K562 (cell line): ENCODE results near the gene RBMS3. TPM values are rescaled to one million over a fixed set of nuclear protein-coding genes. Genes with fewer than 3 reads are reported as not detected.

Experiments
- ATAC-seq: fragments of 200-7000 bp; cut with Tn5 transposase; 3 replicates; pipeline ENCODE4 v1.9.1; 2020; ENCODE audit warnings: moderate library complexity
- BruUV-seq: library from RNA; stranded (reverse); fragments of 400-500 nt; replicated peaks from 2 replicates; lab custom pipeline; 2021; lab: Mats Ljungman, UMichigan
- CTCF ChIA-PET: fragments of 300-600 bp; formaldehyde crosslinking; extraction: SDS; loops from one replicate; lab custom pipeline; 2021; ENCODE audit warnings: low intra/inter-chr PET ratio; lab: Yijun Ruan, JAX
- POLR2A ChIA-PET: fragments of 300-600, 350-650 bp; sonication (Branson Sonifier 250); formaldehyde crosslinking; extraction: SDS; loops from one replicate; lab custom pipeline; 2021; ENCODE audit warnings: antibody characterized with exemption, inconsistent platforms; lab: Yijun Ruan, JAX
- DNase-seq, 4 experiments: peaks; one replicate each; pipeline versions ENCODE4 v3.0.0 to v3.0.0-alpha.2; 2011 to 2018; ENCODE audit warnings: low spot score in 3 of 4, mixed read lengths in 3 of 4; ENCODE audit errors: extremely low read depth in 1 of 4
- FAIRE-seq: peaks from 2 replicates; lab custom pipeline; 2011; peaks lifted over from hg19 to GRCh38; lab: Jason Lieb, UNC
- H2AFZ ChIP-seq: 2 replicates; pipeline ENCODE4 v1.6.0; 2011; ENCODE audit warnings: low read depth, low read length, control low read depth, inconsistent platforms
- H3K27ac ChIP-seq: fragments of 200-600 bp; 3 replicates; pipeline ENCODE4 v1.8.0; 2011; ENCODE audit warnings: low read depth, mild to moderate bottlenecking, control low read depth, inconsistent platforms, low read length, moderate library complexity, mixed read lengths; ENCODE audit errors: extremely low read depth
- H3K27me3 ChIP-seq, 2 experiments: fragments of 300-600 bp in 1 of 2; 2 replicates in 1 of 2; 3 replicates in 1 of 2; pipeline versions ENCODE4 v1.6.0 to v1.8.0; 2011; ENCODE audit warnings: inconsistent platforms in 2 of 2, low read length in 2 of 2, mild to moderate bottlenecking in 1 of 2, mixed read lengths in 1 of 2, moderate library complexity in 1 of 2; ENCODE audit not compliant: control insufficient read depth in 2 of 2, insufficient read depth in 2 of 2
- H3K36me3 ChIP-seq: fragments of 300-600 bp; 3 replicates; pipeline ENCODE4 v1.8.0; 2011; ENCODE audit warnings: mild to moderate bottlenecking, low read length, inconsistent platforms; ENCODE audit not compliant: control insufficient read depth, insufficient read depth
- H3K4me1 ChIP-seq, 2 experiments: fragments of 200-600 bp in 1 of 2; replicated peaks in 1 of 2; 2 replicates in 1 of 2; 3 replicates in 1 of 2; pipeline versions ENCODE4 v1.5.1 to v1.8.0; 2011; ENCODE audit warnings: inconsistent platforms in 2 of 2, low read length in 2 of 2, mild to moderate bottlenecking in 1 of 2, mixed read lengths in 1 of 2, moderate library complexity in 1 of 2; ENCODE audit not compliant: control insufficient read depth in 2 of 2, insufficient read depth in 2 of 2
- H3K4me2 ChIP-seq: 2 replicates; pipeline ENCODE4 v1.6.1; 2011; ENCODE audit warnings: low read length, control low read depth, inconsistent platforms, mixed read lengths; ENCODE audit not compliant: insufficient read depth
- H3K4me3 ChIP-seq: fragments of 200-600 bp; sonication (generic), shearing (Covaris generic); 2 replicates; pipeline ENCODE4 v1.5.1; 2016; ENCODE audit warnings: control low read depth, inconsistent platforms
- H3K79me2 ChIP-seq: fragments of 200-600 bp; 3 replicates; pipeline ENCODE4 v1.8.0; 2011; ENCODE audit warnings: low read length, inconsistent platforms; ENCODE audit not compliant: control insufficient read depth, insufficient read depth
- H3K9ac ChIP-seq, 2 experiments: 2 replicates each; pipeline versions ENCODE4 v1.6.0 to v1.6.1; 2011; ENCODE audit warnings: low read depth in 2 of 2, low read length in 2 of 2, control low read depth in 1 of 2, inconsistent platforms in 1 of 2, mild to moderate bottlenecking in 1 of 2, mixed read lengths in 1 of 2; ENCODE audit not compliant: insufficient read depth in 1 of 2
- H3K9me1 ChIP-seq: one replicate; pipeline ENCODE4 v1.6.0; 2011; ENCODE audit warnings: inconsistent platforms, mild to moderate bottlenecking, low read length, moderate library complexity; ENCODE audit not compliant: control insufficient read depth, insufficient read depth
- H3K9me3 ChIP-seq: replicated peaks from 2 replicates; pipeline ENCODE4 v1.5.1; 2011; ENCODE audit warnings: low read depth, low read length, inconsistent platforms; ENCODE audit not compliant: control insufficient read depth, insufficient read depth
- H4K20me1 ChIP-seq: replicated peaks from 2 replicates; pipeline ENCODE4 v1.6.1; 2011; ENCODE audit warnings: low read length, inconsistent platforms, mixed read lengths; ENCODE audit not compliant: control insufficient read depth, insufficient read depth
- GTF3C2 ChIP-seq: IDR thresholded peaks from 3 replicates; pipeline ENCODE4 v1.6.1; 2011; ENCODE audit warnings: borderline replicate concordance, mild to moderate bottlenecking, moderate library complexity; ENCODE audit not compliant: insufficient read length; ENCODE audit errors: extremely low read depth
- LCOR ChIP-seq: sonication (generic); formaldehyde crosslinking; IDR thresholded peaks from 2 replicates; pipeline ENCODE4 v1.8.0; 2022; ENCODE audit warnings: mild to moderate bottlenecking, missing genetic modification reagents
- NFIC ChIP-seq: fragments of 450-650 bp; IDR thresholded peaks from 2 replicates; pipeline ENCODE4 v1.6.1; 2017; ENCODE audit warnings: mild to moderate bottlenecking, inconsistent platforms
- ZNF407 ChIP-seq: fragments of 450-650 bp; IDR thresholded peaks from 2 replicates; pipeline ENCODE4 v1.6.1; 2016; ENCODE audit warnings: low read depth
- whole genome bisulfite sequencing: fragments of 100-300 bp; shearing (Covaris generic); methylation state at CpG from one replicate; pipeline ENCODE4 v1.1.6; 2016; ENCODE audit warnings: low coverage, mixed read lengths; ENCODE audit not compliant: insufficient coverage; ENCODE audit errors: missing lambda C conversion rate; 5-methylcytosine and 5-hydroxymethylcytosine counted together
- in situ Hi-C: fragments of 300-500 bp; cut with MboI; formaldehyde crosslinking; loops from 4 replicates; pipeline ENCODE4 v1.15.0; 2018; ENCODE audit warnings: inconsistent platforms, mixed read lengths
- intact Hi-C: fragments of 100-400 bp; cut with micrococcal nuclease; formaldehyde crosslinking; loops from 2 replicates; pipeline ENCODE4 v1.14.2; 2022
- polyA plus RNA-seq, 8 experiments: library from polyadenylated mRNA; depleted of rRNA in 4 of 8; stranded (reverse) in 5 of 8; unstranded in 3 of 8; fragments of >200 nt; fragmentation: Nextera tagmentation in 2 of 8; fragmentation: Illumina TruSeq in 1 of 8; extraction: Ambion mirVana in 2 of 8; extraction: Trizol in 1 of 8; gene quantifications; 2 replicates each; pipeline versions ENCODE4 v1.2.1 to v1.2.3, GENCODE V29; 2011 to 2014; ENCODE audit warnings: inconsistent platforms in 1 of 8, missing spikeins in 1 of 8
- total RNA-seq, 7 experiments: library from RNA; depleted of rRNA in 6 of 7; stranded (reverse); fragments of >200 nt in 6 of 7; fragmentation: Illumina TruSeq in 2 of 7; extraction: Trizol in 2 of 7; gene quantifications; 2 replicates each; pipeline versions ENCODE4 v1.2.1 to v1.2.3, GENCODE V29; 2011 to 2021; ENCODE audit warnings: low replicate concordance in 1 of 7
- TF ChIP-seq, protein P1 (sequence below): sonication (generic); formaldehyde crosslinking; IDR thresholded peaks from 2 replicates; pipeline ENCODE4 v1.8.0; 2023; ENCODE audit warnings: mild to moderate bottlenecking, missing genetic modification reagents

Gene RBMS3
- total and polyA plus RNA-seq, 9 of the 15 experiments (the other 6 are each of a cell fraction or from before 2014, with no cell fraction given): 0.20 TPM; not detected in 8

DNA sequence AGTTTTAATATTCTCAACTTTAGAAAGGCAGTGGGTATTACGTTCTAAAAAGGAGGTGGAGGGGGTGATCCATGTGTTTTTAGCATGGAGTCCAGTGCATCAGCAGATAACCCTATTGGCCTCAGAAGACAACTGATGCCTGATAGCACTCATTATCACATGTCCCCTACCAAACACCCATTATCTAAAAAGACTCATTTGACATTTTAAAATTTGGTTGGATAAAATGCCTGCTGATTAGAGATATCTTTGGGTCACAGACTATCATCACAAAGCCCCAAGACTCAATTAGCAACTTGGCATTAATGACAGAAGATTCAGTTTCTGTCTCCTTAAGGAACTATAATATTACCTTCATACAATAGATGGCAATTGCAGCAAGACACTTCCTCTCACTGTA lies 589.3 kb downstream of the RBMS3 start:
- no peaks in the 10 kb centered on the region for H3K27me3 ChIP-seq
- H4K20me1 ChIP-seq: no peaks in the 10 kb centered on the region
- no peaks in the 10 kb centered on the region for H3K79me2 ChIP-seq
- no peak overlapping the region for H3K27ac ChIP-seq
- in situ Hi-C loops (no loop called here), intact Hi-C loops (no loop called here)
- FAIRE-seq: no peak
- no peaks in the 10 kb centered on the region; the same call in 1 of the 2 replicates for H3K9me3 ChIP-seq
- no peak for TF ChIP-seq NFIC
- TF ChIP-seq, protein P1, sequence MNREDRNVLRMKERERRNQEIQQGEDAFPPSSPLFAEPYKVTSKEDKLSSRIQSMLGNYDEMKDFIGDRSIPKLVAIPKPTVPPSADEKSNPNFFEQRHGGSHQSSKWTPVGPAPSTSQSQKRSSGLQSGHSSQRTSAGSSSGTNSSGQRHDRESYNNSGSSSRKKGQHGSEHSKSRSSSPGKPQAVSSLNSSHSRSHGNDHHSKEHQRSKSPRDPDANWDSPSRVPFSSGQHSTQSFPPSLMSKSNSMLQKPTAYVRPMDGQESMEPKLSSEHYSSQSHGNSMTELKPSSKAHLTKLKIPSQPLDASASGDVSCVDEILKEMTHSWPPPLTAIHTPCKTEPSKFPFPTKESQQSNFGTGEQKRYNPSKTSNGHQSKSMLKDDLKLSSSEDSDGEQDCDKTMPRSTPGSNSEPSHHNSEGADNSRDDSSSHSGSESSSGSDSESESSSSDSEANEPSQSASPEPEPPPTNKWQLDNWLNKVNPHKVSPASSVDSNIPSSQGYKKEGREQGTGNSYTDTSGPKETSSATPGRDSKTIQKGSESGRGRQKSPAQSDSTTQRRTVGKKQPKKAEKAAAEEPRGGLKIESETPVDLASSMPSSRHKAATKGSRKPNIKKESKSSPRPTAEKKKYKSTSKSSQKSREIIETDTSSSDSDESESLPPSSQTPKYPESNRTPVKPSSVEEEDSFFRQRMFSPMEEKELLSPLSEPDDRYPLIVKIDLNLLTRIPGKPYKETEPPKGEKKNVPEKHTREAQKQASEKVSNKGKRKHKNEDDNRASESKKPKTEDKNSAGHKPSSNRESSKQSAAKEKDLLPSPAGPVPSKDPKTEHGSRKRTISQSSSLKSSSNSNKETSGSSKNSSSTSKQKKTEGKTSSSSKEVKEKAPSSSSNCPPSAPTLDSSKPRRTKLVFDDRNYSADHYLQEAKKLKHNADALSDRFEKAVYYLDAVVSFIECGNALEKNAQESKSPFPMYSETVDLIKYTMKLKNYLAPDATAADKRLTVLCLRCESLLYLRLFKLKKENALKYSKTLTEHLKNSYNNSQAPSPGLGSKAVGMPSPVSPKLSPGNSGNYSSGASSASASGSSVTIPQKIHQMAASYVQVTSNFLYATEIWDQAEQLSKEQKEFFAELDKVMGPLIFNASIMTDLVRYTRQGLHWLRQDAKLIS: no peak
- no peak for TF ChIP-seq LCOR (CRISPR knock-in tag)
- no peak for TF ChIP-seq GTF3C2
- no peak for TF ChIP-seq ZNF407
- POLR2A ChIA-PET: no interaction called here
- CTCF ChIA-PET: no interaction called here
- H3K4me2 ChIP-seq: no peak overlapping the region
- no peaks in the 10 kb centered on the region for H3K36me3 ChIP-seq
- no TSS peak for BruUV-seq
- 0% methylated on average over 1 of the region's 1 CpG for WGBS
- no peaks in the 10 kb centered on the region for H3K4me1 ChIP-seq
- DNase-seq: no peak
- no peaks in the 10 kb centered on the region for H3K9me1 ChIP-seq
- H3K9ac ChIP-seq: no peak overlapping the region
- no peak overlapping the region for H2AFZ ChIP-seq
- no peak for ATAC-seq
- H3K4me3 ChIP-seq: no peak overlapping the region
